ENCODE results near the gene CREB3L1.

GRCh38 chr11:46229230-46229629 is 48.2 kb upstream of the CREB3L1 start:
- TF ChIP-seq, protein P1, sequence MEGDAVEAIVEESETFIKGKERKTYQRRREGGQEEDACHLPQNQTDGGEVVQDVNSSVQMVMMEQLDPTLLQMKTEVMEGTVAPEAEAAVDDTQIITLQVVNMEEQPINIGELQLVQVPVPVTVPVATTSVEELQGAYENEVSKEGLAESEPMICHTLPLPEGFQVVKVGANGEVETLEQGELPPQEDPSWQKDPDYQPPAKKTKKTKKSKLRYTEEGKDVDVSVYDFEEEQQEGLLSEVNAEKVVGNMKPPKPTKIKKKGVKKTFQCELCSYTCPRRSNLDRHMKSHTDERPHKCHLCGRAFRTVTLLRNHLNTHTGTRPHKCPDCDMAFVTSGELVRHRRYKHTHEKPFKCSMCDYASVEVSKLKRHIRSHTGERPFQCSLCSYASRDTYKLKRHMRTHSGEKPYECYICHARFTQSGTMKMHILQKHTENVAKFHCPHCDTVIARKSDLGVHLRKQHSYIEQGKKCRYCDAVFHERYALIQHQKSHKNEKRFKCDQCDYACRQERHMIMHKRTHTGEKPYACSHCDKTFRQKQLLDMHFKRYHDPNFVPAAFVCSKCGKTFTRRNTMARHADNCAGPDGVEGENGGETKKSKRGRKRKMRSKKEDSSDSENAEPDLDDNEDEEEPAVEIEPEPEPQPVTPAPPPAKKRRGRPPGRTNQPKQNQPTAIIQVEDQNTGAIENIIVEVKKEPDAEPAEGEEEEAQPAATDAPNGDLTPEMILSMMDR (IDR thresholded peaks at IDR 0.05; ENCODE audit: low read depth, low read length, poor library complexity, severe bottlenecking), result no peak
- TF ChIP-seq EZH2phosphoT487 (IDR thresholded peaks at IDR 0.05; ENCODE audit: borderline replicate concordance, low read length), result no peak

Measured in DOHH2 (cell line).